Measurements from ENCODE around the gene LDLRAD4. TPM values are rescaled to one million over a fixed set of nuclear protein-coding genes. Genes with fewer than 3 reads are reported as not detected.

Gene LDLRAD4
- polyA plus RNA-seq, 1 experiment: not detected

GRCh38 chr18:13207294-13207693 is 11.3 kb upstream of the LDLRAD4 start:
- ChIA-PET POLR2A (no interaction called here), CTCF (no interaction called here)
- no peak for DNase-seq (ENCODE audit: low read depth, low spot score)
- H3K9me3 ChIP-seq (ENCODE audit: control insufficient read depth, insufficient read depth, low read length): no peaks in the 10 kb centered on the region
- H3K4me3 ChIP-seq (ENCODE audit: low read depth, low read length): no peak overlapping the region
- H3K27ac ChIP-seq (ENCODE audit: low read depth, low read length): no peak overlapping the region
- peaks cover 14% of the 10 kb centered on the region for H3K27me3 ChIP-seq (ENCODE audit: control insufficient read depth, insufficient read depth, low read length)
- no peak for TF ChIP-seq CTCF (IDR thresholded peaks at IDR 0.05; ENCODE audit: low read depth, low read length)

GRCh38 chr18:13211534-13211933 is 7.0 kb upstream of the LDLRAD4 start:
- ChIA-PET CTCF (no interaction called here), POLR2A (no interaction called here)

DNA sequence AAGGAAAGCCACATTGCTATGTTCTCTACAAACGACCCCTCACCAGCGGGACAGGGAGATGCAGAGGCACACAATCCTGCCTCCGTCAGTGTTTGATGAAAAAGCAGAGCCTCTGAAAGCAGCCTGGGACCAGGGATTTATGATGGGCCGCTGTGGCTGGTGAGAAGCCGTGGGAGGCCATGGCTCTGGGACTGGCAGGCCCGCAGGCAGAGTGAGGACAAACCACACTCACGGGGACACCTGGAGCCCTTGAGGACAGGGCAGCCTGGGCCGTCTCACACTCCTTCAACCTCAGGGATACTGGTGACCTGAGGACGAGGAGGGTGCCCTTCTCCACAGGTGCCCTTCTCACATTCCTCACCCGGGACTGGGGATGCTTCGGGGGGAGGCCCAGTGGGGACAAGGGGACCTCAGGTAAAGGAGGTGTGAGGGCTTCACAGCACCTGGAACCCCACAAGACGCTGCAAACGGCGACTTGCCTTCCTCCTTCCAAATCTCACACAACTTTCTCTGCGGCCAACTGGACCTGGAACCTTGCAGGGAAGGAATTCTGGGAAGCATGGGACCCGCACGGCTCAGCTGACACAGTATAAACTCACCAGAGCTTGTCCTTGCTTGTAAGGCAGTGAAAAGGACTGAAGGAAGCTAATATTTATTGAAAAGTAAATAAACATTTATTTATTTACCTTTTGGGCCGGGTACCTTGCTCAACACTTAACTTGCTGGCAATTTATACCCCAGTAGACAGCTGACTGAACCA is 5.3 kb upstream of the LDLRAD4 start:
- TF ChIP-seq CTCF (IDR thresholded peaks at IDR 0.05; ENCODE audit: low read depth, low read length): no peak
- Histone ChIP-seq H3K9me3 (ENCODE audit: control insufficient read depth, insufficient read depth, low read length) (no peaks in the 10 kb centered on the region), H3K4me3 (ENCODE audit: low read depth, low read length) (no peak overlapping the region), H3K27ac (ENCODE audit: low read depth, low read length) (no peak overlapping the region), H3K27me3 (ENCODE audit: control insufficient read depth, insufficient read depth, low read length) (peaks cover 29% of the 10 kb centered on the region)
- no peak for DNase-seq (ENCODE audit: low read depth, low spot score)
- POLR2A ChIA-PET: no interaction called here
- CTCF ChIA-PET: no interaction called here

More at GRCh38 chr18:13211534-13211933, 7.0 kb upstream of the LDLRAD4 start:
- Histone ChIP-seq H3K4me3 (ENCODE audit: low read depth, low read length) (no peak overlapping the region), H3K27ac (ENCODE audit: low read depth, low read length) (no peak overlapping the region), H3K9me3 (ENCODE audit: control insufficient read depth, insufficient read depth, low read length) (no peaks in the 10 kb centered on the region), H3K27me3 (ENCODE audit: control insufficient read depth, insufficient read depth, low read length) (peaks cover 32% of the 10 kb centered on the region)
- no peak for DNase-seq (ENCODE audit: low read depth, low spot score)
- TF ChIP-seq CTCF (IDR thresholded peaks at IDR 0.05; ENCODE audit: low read depth, low read length): no peak

DNA sequence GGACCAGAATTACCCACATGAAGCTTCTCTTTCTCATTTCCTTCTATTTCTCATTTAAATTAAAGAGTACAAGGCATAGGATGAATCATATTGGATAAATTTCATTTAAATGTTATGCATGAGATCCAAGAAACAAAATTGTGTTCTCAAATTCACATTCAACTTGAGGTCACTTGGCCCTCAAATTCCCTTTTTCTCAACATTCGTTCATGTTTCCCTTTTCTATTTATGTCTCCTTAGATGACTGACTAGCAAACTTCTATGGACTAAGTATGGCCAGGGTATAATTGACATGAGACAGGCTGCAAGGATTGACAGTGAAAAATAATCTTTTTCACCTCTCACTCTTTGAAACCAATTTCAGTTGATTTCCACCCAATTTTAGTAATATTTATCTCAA is 4.0 kb upstream of the LDLRAD4 start:
- DNase-seq (ENCODE audit: low read depth, low spot score): no peak
- Histone ChIP-seq H3K9me3 (ENCODE audit: control insufficient read depth, insufficient read depth, low read length) (no peaks in the 10 kb centered on the region; the same call in 1 of the 2 replicates), H3K27me3 (ENCODE audit: control insufficient read depth, insufficient read depth, low read length) (peaks cover 41% of the 10 kb centered on the region), H3K4me3 (ENCODE audit: low read depth, low read length) (no peak overlapping the region), H3K27ac (ENCODE audit: low read depth, low read length) (no peak overlapping the region)
- ChIA-PET POLR2A (no interaction called here), CTCF (no interaction called here)
- no peak for TF ChIP-seq CTCF (IDR thresholded peaks at IDR 0.05; ENCODE audit: low read depth, low read length)

DNA sequence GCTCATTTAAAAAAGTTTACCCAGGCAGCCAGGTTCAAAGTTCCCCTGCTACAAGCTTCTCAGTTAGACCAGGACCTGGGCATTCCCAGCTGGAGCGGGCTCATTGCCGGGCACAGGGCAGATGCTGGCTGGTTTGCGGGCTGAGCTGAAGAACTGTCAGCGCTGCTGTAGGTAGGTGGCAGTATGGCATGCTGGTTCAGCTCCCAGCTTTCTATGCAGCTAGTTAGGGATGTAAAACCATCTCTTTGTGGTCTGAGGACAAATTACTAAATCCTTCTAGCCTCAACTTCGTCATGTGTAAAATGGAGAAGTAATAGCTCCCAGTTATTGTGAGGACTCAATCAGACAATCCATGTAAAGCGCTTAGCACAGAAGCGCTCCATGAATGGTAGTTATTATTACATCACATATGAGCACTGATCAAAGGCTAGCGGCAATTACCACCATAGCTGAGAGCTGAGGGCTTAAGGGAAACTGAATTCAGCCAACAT is 2.4 kb upstream of the LDLRAD4 start:
- ChIA-PET CTCF (interaction anchor here (0.6 to 1.3 kb wide), 4 partner anchors 9 to 315 kb away, joined by 3 to 8 read pairs (median 4); no protein-coding TSS in a partner anchor), POLR2A (no interaction called here)
- Histone ChIP-seq H3K4me3 (ENCODE audit: low read depth, low read length) (no peak overlapping the region), H3K27me3 (ENCODE audit: control insufficient read depth, insufficient read depth, low read length) (peaks cover 53% of the 10 kb centered on the region), H3K27ac (ENCODE audit: low read depth, low read length) (no peak overlapping the region), H3K9me3 (ENCODE audit: control insufficient read depth, insufficient read depth, low read length) (no peaks in the 10 kb centered on the region; the same call in 1 of the 2 replicates)
- peak; percentile 42 for TF ChIP-seq CTCF (IDR thresholded peaks at IDR 0.05; ENCODE audit: low read depth, low read length)
- no peak for DNase-seq (ENCODE audit: low read depth, low spot score)
